K562 (cell line): ENCODE measurements around the gene PTK6. TPM values are rescaled to one million over a fixed set of nuclear protein-coding genes. Genes with fewer than 3 reads are reported as not detected.

Experiments used
- CBFA2T3 ChIP-seq: fragments of 450-650 bp; IDR thresholded peaks from 2 replicates; pipeline ENCODE4 v1.6.1; 2017
- CCAR2 ChIP-seq: fragments of 200-400 bp; formaldehyde crosslinking; IDR thresholded peaks from 2 replicates; pipeline ENCODE4 v1.6.1; 2017; ENCODE audit warnings: mild to moderate bottlenecking, low read depth, low read length
- NR2C1 ChIP-seq, 2 experiments: fragments of 450-650 bp; IDR thresholded peaks; 2 replicates each; pipeline ENCODE4 v1.6.1; 2017; ENCODE audit warnings: mild to moderate bottlenecking in 2 of 2, antibody characterized with exemption in 1 of 2, inconsistent platforms in 1 of 2, missing compliant biosample characterization in 1 of 2, missing genetic modification characterization in 1 of 2
- ZBTB17 ChIP-seq: fragments of 450-650 bp; formaldehyde crosslinking; IDR thresholded peaks from 2 replicates; pipeline ENCODE4 v1.4.0; 2020; ENCODE audit warnings: mild to moderate bottlenecking
- ZNF444 ChIP-seq: fragments of 250-450 bp; sonication (Bioruptor Pico); IDR thresholded peaks from 2 replicates; pipeline ENCODE4 v1.4.0; 2020; ENCODE audit warnings: mild to moderate bottlenecking, moderate library complexity
- polyA plus RNA-seq, 8 experiments: library from polyadenylated mRNA; depleted of rRNA in 4 of 8; stranded (reverse) in 5 of 8; unstranded in 3 of 8; fragments of >200 nt; fragmentation: Nextera tagmentation in 2 of 8; fragmentation: Illumina TruSeq in 1 of 8; extraction: Ambion mirVana in 2 of 8; extraction: Trizol in 1 of 8; gene quantifications; 2 replicates each; pipeline versions ENCODE4 v1.2.1 to v1.2.3, GENCODE V29; 2011 to 2014; ENCODE audit warnings: inconsistent platforms in 1 of 8, missing spikeins in 1 of 8
- total RNA-seq, 7 experiments: library from RNA; depleted of rRNA in 6 of 7; stranded (reverse); fragments of >200 nt in 6 of 7; fragmentation: Illumina TruSeq in 2 of 7; extraction: Trizol in 2 of 7; gene quantifications; 2 replicates each; pipeline versions ENCODE4 v1.2.1 to v1.2.3, GENCODE V29; 2011 to 2021; ENCODE audit warnings: low replicate concordance in 1 of 7
- TF ChIP-seq, protein P1 (sequence below), 2 experiments: fragments of 250-450 bp in 1 of 2; fragments of 450-650 bp in 1 of 2; sonication (Bioruptor Pico) in 1 of 2; IDR thresholded peaks; 2 replicates each; pipeline versions ENCODE4 v1.6.1 to v1.8.0; 2016 to 2021; ENCODE audit warnings: mild to moderate bottlenecking in 2 of 2, moderate library complexity in 2 of 2, missing compliant biosample characterization in 1 of 2, missing genetic modification characterization in 1 of 2
- TF ChIP-seq, protein P2 (sequence below): fragments of 450-650 bp; formaldehyde crosslinking; IDR thresholded peaks from 2 replicates; pipeline ENCODE4 v1.4.0; 2020; ENCODE audit warnings: mild to moderate bottlenecking
- TF ChIP-seq, protein P3 (sequence below), 2 experiments: fragments of 450-650 bp in 1 of 2; sonication (generic) in 1 of 2; formaldehyde crosslinking in 1 of 2; IDR thresholded peaks; 2 replicates each; pipeline versions ENCODE4 v1.7.1 to v1.9.0; 2016 to 2022; ENCODE audit warnings: inconsistent platforms in 1 of 2, mild to moderate bottlenecking in 1 of 2, missing genetic modification reagents in 1 of 2
- TF ChIP-seq, protein P4 (sequence below), 2 experiments: fragments of 450-650 bp in 1 of 2; sonication (generic) in 1 of 2; formaldehyde crosslinking in 1 of 2; IDR thresholded peaks in 1 of 2; conservative IDR thresholded peaks in 1 of 2; 2 replicates each; pipeline versions ENCODE4 v1.6.1 to v1.8.1; 2016 to 2023; ENCODE audit warnings: mild to moderate bottlenecking in 2 of 2, moderate library complexity in 2 of 2, inconsistent platforms in 1 of 2, missing genetic modification reagents in 1 of 2

The PTK6 gene
- total and polyA plus RNA-seq, 9 of the 15 experiments (the other 6 are each of a cell fraction or from before 2014, with no cell fraction given), result 0.07 TPM; not detected in 8

DNA sequence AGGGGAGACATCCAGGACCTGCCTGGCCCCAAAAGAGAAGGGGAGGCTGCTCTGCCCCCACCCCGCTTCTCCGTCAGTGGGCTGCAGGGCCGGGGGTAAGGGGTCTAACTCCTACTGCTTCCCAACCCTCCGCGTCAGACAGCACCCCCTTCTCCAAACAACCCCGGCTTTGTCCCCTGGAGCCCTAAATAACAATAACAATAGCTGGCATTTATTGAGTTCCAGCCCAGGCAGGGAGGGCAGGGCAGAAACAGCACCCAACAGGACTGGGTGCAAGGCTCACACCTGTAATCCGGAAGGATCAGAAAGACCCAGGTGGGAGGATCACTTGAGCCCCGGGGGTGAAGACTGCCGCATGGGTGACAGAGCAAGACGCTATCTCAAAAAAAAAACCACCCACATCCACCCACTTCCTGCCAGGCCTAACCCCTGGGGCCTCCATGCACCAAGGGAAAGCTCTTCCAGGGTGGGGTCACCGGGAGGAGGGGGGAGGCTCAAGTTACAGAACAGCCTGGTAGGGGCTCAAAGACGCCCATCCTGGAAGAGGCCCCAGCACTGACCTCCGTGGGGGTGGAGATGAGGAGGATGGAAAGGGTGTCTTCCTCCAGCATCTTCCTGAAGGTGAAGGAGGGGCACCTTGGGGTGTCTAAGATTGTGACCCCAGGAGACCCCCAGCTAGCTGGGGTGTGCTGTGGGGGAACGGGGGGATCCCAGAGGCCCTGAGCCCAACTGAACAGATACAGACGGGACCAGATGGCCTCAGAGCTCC is 15.5 kb upstream of the PTK6 start (continued):
- TF ChIP-seq CCAR2 (no peak), NR2C1 (IDR thresholded peaks at IDR 0.05) (peak; percentile 80; the same call in 1 of the 2 replicates), NR2C1 (tag; IDR thresholded peaks at IDR 0.05) (peak; percentile 59), CBFA2T3 (peak; percentile 68), ZNF444 (no peak), ZBTB17 (CRISPR knock-in tag) (no peak)
- TF ChIP-seq, protein P1, sequence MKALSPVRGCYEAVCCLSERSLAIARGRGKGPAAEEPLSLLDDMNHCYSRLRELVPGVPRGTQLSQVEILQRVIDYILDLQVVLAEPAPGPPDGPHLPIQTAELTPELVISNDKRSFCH (CRISPR knock-in tag; IDR thresholded peaks at IDR 0.05), result no peak
- TF ChIP-seq, protein P1 (tag; IDR thresholded peaks at IDR 0.05), result 0 out of 2 replicates have a peak, but pooled peaks have one; percentile 12
- TF ChIP-seq, protein P2, sequence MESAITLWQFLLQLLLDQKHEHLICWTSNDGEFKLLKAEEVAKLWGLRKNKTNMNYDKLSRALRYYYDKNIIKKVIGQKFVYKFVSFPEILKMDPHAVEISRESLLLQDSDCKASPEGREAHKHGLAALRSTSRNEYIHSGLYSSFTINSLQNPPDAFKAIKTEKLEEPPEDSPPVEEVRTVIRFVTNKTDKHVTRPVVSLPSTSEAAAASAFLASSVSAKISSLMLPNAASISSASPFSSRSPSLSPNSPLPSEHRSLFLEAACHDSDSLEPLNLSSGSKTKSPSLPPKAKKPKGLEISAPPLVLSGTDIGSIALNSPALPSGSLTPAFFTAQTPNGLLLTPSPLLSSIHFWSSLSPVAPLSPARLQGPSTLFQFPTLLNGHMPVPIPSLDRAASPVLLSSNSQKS, result no peak
- TF ChIP-seq, protein P3, sequence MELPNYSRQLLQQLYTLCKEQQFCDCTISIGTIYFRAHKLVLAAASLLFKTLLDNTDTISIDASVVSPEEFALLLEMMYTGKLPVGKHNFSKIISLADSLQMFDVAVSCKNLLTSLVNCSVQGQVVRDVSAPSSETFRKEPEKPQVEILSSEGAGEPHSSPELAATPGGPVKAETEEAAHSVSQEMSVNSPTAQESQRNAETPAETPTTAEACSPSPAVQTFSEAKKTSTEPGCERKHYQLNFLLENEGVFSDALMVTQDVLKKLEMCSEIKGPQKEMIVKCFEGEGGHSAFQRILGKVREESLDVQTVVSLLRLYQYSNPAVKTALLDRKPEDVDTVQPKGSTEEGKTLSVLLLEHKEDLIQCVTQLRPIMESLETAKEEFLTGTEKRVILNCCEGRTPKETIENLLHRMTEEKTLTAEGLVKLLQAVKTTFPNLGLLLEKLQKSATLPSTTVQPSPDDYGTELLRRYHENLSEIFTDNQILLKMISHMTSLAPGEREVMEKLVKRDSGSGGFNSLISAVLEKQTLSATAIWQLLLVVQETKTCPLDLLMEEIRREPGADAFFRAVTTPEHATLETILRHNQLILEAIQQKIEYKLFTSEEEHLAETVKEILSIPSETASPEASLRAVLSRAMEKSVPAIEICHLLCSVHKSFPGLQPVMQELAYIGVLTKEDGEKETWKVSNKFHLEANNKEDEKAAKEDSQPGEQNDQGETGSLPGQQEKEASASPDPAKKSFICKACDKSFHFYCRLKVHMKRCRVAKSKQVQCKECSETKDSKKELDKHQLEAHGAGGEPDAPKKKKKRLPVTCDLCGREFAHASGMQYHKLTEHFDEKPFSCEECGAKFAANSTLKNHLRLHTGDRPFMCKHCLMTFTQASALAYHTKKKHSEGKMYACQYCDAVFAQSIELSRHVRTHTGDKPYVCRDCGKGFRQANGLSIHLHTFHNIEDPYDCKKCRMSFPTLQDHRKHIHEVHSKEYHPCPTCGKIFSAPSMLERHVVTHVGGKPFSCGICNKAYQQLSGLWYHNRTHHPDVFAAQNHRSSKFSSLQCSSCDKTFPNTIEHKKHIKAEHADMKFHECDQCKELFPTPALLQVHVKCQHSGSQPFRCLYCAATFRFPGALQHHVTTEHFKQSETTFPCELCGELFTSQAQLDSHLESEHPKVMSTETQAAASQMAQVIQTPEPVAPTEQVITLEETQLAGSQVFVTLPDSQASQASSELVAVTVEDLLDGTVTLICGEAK (IDR thresholded peaks at IDR 0.05), result peak; percentile 54; the same call in 1 of the 2 replicates
- TF ChIP-seq, protein P3 (CRISPR knock-in tag; IDR thresholded peaks at IDR 0.05), result no peak
- TF ChIP-seq, protein P4, sequence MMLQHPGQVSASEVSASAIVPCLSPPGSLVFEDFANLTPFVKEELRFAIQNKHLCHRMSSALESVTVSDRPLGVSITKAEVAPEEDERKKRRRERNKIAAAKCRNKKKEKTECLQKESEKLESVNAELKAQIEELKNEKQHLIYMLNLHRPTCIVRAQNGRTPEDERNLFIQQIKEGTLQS (IDR thresholded peaks at IDR 0.05), result no peak
- TF ChIP-seq, protein P4 (CRISPR knock-in tag; conservative IDR thresholded peaks at IDR 0.05), result no peak
